K562 (cell line): ENCODE results near the gene DNAJB6. TPM values are rescaled to one million over a fixed set of nuclear protein-coding genes. Genes with fewer than 3 reads are reported as not detected.
A peak's percentile ranks its signal among the peaks of the same experiment; 100 is the strongest.

Experiments
- BACH1 ChIP-seq: fragments of 200-800 bp; sonication (Bioruptor generic); IDR thresholded peaks from 2 replicates; pipeline ENCODE4 v1.6.1; 2016; ENCODE audit warnings: missing genetic modification characterization, missing compliant biosample characterization
- CBFA2T3 ChIP-seq: fragments of 450-650 bp; IDR thresholded peaks from 2 replicates; pipeline ENCODE4 v1.6.1; 2017
- CGGBP1 ChIP-seq: fragments of 250-450 bp; sonication (Bioruptor Pico); IDR thresholded peaks from 2 replicates; pipeline ENCODE4 v1.9.0; 2021; ENCODE audit warnings: mild to moderate bottlenecking
- JUN ChIP-seq, 2 experiments: sonication (generic) in 1 of 2; formaldehyde crosslinking in 1 of 2; IDR thresholded peaks; 2 replicates each; pipeline versions ENCODE4 v1.6.1 to v1.8.0; 2012 to 2022; ENCODE audit warnings: borderline replicate concordance in 2 of 2, mild to moderate bottlenecking in 2 of 2, improper control_type of control experiment in 1 of 2, low read depth in 1 of 2, low read length in 1 of 2, missing genetic modification reagents in 1 of 2
- MECOM ChIP-seq: fragments of 250-450 bp; sonication (Bioruptor Pico); IDR thresholded peaks from 2 replicates; pipeline ENCODE4 v1.8.0; 2022; ENCODE audit warnings: inconsistent platforms
- MLLT1 ChIP-seq, 2 experiments: fragments of 450-650 bp; IDR thresholded peaks; 2 replicates each; pipeline ENCODE4 v1.6.1; 2016
- MTF1 ChIP-seq: fragments of 250-450 bp; sonication (Bioruptor Pico); IDR thresholded peaks from 2 replicates; pipeline ENCODE4 v1.9.0; 2021; ENCODE audit warnings: moderate library complexity, mild to moderate bottlenecking, inconsistent platforms, borderline replicate concordance
- NRF1 ChIP-seq, 2 experiments: fragments of 450-650 bp; IDR thresholded peaks in 1 of 2; conservative IDR thresholded peaks in 1 of 2; 2 replicates each; pipeline ENCODE4 v1.6.1; 2014; ENCODE audit warnings: mild to moderate bottlenecking in 2 of 2
- POLR2AphosphoS5 ChIP-seq: IDR thresholded peaks from 2 replicates; pipeline ENCODE4 v1.6.1; 2011; ENCODE audit warnings: mild to moderate bottlenecking, low read depth, low read length, moderate library complexity; ENCODE audit not compliant: control insufficient read depth, insufficient read depth
- RBFOX2 ChIP-seq: fragments of 200-400 bp; formaldehyde crosslinking; IDR thresholded peaks from 2 replicates; pipeline ENCODE4 v1.6.1; 2017; ENCODE audit warnings: low read depth, mild to moderate bottlenecking, low read length, moderate library complexity
- SPI1 ChIP-seq: IDR thresholded peaks from 2 replicates; pipeline ENCODE4 v1.6.1; 2011; ENCODE audit warnings: low read depth, low read length, control low read depth, borderline replicate concordance
- TCFL5 ChIP-seq: fragments of 250-450 bp; sonication (Bioruptor Pico); conservative IDR thresholded peaks from 2 replicates; pipeline ENCODE4 v1.6.1; 2021; ENCODE audit warnings: mild to moderate bottlenecking, moderate library complexity, matching md5 sums
- THAP12 ChIP-seq: fragments of 250-450 bp; sonication (Bioruptor Pico); IDR thresholded peaks from 2 replicates; pipeline ENCODE4 v1.9.0; 2021; ENCODE audit warnings: mild to moderate bottlenecking, inconsistent platforms
- ZNF134 ChIP-seq: fragments of 250-450 bp; sonication (Bioruptor Pico); conservative IDR thresholded peaks from 2 replicates; pipeline ENCODE4 v1.4.0; 2020
- ZNF197 ChIP-seq: fragments of 200-800 bp; sonication (Bioruptor generic); IDR thresholded peaks from 2 replicates; pipeline ENCODE4 v1.6.1; 2016; ENCODE audit warnings: low read depth, missing genetic modification characterization, missing compliant biosample characterization
- ZNF766 ChIP-seq: fragments of 200-800 bp; sonication (Bioruptor generic); conservative IDR thresholded peaks from 2 replicates; pipeline ENCODE4 v1.6.1; 2016; ENCODE audit warnings: missing genetic modification characterization, missing compliant biosample characterization
- polyA plus RNA-seq, 8 experiments: library from polyadenylated mRNA; depleted of rRNA in 4 of 8; stranded (reverse) in 5 of 8; unstranded in 3 of 8; fragments of >200 nt; fragmentation: Nextera tagmentation in 2 of 8; fragmentation: Illumina TruSeq in 1 of 8; extraction: Ambion mirVana in 2 of 8; extraction: Trizol in 1 of 8; gene quantifications; 2 replicates each; pipeline versions ENCODE4 v1.2.1 to v1.2.3, GENCODE V29; 2011 to 2014; ENCODE audit warnings: inconsistent platforms in 1 of 8, missing spikeins in 1 of 8
- total RNA-seq, 7 experiments: library from RNA; depleted of rRNA in 6 of 7; stranded (reverse); fragments of >200 nt in 6 of 7; fragmentation: Illumina TruSeq in 2 of 7; extraction: Trizol in 2 of 7; gene quantifications; 2 replicates each; pipeline versions ENCODE4 v1.2.1 to v1.2.3, GENCODE V29; 2011 to 2021; ENCODE audit warnings: low replicate concordance in 1 of 7
- TF ChIP-seq, protein P1 (sequence below): fragments of 450-650 bp; IDR thresholded peaks from 2 replicates; pipeline ENCODE4 v1.6.1; 2016; ENCODE audit warnings: antibody characterized with exemption

DNAJB6 gene
- total and polyA plus RNA-seq, 9 of the 15 experiments (the other 6 are each of a cell fraction or from before 2014, with no cell fraction given), result 84.5 to 158 (median 135) TPM

DNA sequence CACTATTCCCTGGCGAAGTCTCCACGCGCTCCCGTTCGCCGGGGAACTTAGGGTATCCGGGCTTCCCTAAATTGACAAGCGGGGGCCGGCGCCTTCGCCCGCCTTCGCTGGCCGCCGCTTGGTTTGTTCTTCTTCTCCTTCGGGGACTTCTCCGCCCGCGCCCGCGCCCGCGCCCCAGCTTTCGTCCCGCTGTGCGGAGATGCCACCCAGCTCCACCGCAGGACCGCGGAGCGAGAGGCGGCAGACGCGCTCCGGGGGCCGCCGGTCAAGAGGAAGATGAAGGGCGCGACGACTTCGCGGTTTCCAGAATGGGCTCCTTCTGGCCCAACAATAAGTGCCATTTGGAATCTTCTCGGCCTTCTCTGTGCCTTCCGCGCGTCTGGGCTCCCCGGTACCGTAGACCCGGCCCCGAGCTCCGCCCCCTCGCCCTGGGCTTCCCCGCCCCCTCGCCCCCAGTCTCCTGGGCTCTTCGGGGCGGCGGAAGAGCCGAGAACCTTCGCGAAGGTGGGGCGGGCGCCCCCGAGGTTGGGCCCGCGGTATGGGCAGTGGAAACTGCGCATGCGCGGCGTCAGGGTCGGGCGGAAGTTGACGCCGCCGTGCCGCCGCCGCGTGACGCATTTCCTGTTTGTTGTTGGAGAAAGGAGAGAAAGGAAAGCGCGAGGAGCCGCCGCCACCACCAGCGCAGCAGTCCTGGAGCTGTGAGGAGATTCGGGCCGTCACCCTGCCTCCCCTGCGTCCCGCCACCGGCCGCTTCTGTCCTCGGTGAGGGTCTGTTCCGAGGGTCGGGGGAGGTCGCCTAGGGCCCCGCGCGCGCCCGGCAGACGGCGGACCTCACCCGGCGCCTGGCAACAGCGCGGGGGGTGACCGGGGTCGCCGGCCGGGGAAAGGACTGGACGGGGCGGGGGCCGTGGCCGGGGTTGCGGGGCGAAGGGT lies at the start of gene DNAJB6 (continued):
- peak in 1 of 2 experiments; percentile 77; a peak in 2 of 4 replicates for TF ChIP-seq MLLT1 (IDR thresholded peaks at IDR 0.05)
- TF ChIP-seq ZNF134 (CRISPR knock-in tag), result no peak
- TF ChIP-seq ZNF766, result peak; percentile 6; the same call in 1 of the 2 replicates
- no peak for TF ChIP-seq MTF1 (CRISPR knock-in tag)
- peak; percentile 43; the same call in 1 of the 2 replicates for TF ChIP-seq JUN (IDR thresholded peaks at IDR 0.05; ENCODE audit: borderline replicate concordance, low read depth, low read length)
- TF ChIP-seq JUN (CRISPR knock-in tag; IDR thresholded peaks at IDR 0.05; ENCODE audit: borderline replicate concordance), result no peak
- peak; percentile 97; the same call in 1 of the 2 replicates for TF ChIP-seq CGGBP1
- TF ChIP-seq, protein P1, sequence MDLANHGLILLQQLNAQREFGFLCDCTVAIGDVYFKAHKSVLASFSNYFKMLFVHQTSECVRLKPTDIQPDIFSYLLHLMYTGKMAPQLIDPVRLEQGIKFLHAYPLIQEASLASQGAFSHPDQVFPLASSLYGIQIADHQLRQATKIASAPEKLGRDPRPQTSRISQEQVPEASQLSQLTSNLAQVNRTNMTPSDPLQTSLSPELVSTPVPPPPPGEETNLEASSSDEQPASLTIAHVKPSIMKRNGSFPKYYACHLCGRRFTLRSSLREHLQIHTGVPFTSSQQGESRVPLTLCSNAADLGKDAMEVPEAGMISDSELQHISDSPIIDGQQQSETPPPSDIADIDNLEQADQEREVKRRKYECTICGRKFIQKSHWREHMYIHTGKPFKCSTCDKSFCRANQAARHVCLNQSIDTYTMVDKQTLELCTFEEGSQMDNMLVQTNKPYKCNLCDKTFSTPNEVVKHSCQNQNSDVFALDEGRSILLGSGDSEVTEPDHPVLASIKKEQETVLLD, result peak; percentile 99
- TF ChIP-seq RBFOX2, result peak; percentile 96
- TF ChIP-seq POLR2AphosphoS5, result peak; percentile 77
- no peak for TF ChIP-seq TCFL5 (CRISPR knock-in tag)
- no peak for TF ChIP-seq BACH1
- peak; percentile 98 for TF ChIP-seq NRF1 (conservative IDR thresholded peaks at IDR 0.05 in 1 of 2, IDR thresholded peaks at IDR 0.05 in 1 of 2)
- peak; percentile 94 for TF ChIP-seq THAP12 (CRISPR knock-in tag)
- peak; percentile 58; the same call in 1 of the 2 replicates for TF ChIP-seq SPI1
- no peak for TF ChIP-seq CBFA2T3
- TF ChIP-seq ZNF197, result no peak
- TF ChIP-seq MECOM (CRISPR knock-in tag), result no peak
